LNCaP clone FGC (cell line): Measurements from ENCODE around the gene HCFC2.

ENCODE experiments used
- DNase-seq: peaks from one replicate; pipeline ENCODE4 v3.0.0-alpha.2; 2011; ENCODE audit warnings: low read depth
- H3K4me3 ChIP-seq: 2 replicates; pipeline ENCODE4 v1.5.1; 2011; ENCODE audit warnings: mild to moderate bottlenecking, low read depth, low read length, control low read depth
- TF ChIP-seq, protein P1 (sequence below): IDR thresholded peaks from 2 replicates; pipeline ENCODE4 v1.5.1; 2012; ENCODE audit warnings: mild to moderate bottlenecking; ENCODE audit not compliant: control insufficient read depth, insufficient read depth; ENCODE audit errors: extremely low read depth

The HCFC2 gene

DNA sequence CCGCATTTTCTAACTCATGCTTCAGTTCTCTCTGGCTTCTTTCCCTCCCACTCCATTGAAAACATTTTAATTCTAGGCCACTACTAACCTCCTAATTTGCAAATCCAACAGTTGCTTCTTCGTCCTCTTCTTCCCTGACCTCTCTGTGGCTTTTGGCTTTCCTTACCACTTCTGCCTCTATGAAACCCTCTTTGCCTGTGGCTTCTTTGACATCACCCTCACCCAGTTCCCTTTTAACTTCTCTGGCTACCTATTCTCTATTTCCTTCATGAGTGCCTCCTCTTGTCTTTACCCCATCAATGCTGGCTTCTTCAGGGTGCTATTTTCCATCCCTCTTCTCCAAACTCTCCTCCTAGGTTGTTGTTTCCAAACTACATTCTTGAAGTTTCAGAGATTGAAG is 4.4 kb upstream of the HCFC2 start:
- DNase-seq: no peak
- H3K4me3 ChIP-seq: no peak overlapping the region
- TF ChIP-seq, protein P1, sequence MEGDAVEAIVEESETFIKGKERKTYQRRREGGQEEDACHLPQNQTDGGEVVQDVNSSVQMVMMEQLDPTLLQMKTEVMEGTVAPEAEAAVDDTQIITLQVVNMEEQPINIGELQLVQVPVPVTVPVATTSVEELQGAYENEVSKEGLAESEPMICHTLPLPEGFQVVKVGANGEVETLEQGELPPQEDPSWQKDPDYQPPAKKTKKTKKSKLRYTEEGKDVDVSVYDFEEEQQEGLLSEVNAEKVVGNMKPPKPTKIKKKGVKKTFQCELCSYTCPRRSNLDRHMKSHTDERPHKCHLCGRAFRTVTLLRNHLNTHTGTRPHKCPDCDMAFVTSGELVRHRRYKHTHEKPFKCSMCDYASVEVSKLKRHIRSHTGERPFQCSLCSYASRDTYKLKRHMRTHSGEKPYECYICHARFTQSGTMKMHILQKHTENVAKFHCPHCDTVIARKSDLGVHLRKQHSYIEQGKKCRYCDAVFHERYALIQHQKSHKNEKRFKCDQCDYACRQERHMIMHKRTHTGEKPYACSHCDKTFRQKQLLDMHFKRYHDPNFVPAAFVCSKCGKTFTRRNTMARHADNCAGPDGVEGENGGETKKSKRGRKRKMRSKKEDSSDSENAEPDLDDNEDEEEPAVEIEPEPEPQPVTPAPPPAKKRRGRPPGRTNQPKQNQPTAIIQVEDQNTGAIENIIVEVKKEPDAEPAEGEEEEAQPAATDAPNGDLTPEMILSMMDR: no peak

DNA sequence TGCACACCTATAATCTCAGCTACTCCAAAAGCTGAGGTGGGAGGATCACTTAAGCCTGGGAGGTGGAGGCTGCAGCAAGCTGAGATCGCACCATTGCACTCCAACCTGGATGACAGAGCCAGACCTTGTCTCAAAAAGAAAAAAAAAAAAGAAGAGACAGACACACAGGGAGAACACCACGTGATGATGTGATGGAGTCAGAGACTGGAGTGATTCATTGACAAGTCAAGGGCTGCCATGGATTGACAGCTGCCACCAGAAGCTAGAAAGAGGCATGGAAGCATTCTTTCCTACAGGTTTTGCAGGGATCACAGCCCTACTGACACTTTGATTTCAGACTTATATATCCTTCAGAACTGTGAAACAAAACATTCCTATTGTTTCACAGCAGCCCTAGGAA is 3.5 kb upstream of the HCFC2 start:
- TF ChIP-seq, protein P1: no peak

DNA sequence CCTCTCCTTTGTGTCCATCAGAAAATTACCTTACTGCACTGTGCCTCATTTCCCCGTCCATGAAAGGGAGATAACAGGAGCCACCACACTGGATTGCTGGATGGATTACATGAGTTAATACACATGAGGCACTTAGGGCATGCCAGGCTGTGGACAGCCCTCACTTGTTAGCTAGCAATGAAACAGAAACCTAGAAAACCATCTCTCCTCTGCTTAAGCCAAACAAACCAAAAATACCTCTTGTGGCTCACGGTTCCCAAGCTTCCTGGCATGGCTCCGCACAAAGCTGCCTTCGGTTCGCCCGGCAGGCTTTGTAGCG is 660 bp upstream of the HCFC2 start:
- TF ChIP-seq, protein P1: no peak
- peak overlapping the region; percentile 95 for H3K4me3 ChIP-seq
- no peak for DNase-seq

More for the DNA sequence above, 3.5 kb upstream of the HCFC2 start:
- no peak overlapping the region for H3K4me3 ChIP-seq
- no peak for DNase-seq

DNA sequence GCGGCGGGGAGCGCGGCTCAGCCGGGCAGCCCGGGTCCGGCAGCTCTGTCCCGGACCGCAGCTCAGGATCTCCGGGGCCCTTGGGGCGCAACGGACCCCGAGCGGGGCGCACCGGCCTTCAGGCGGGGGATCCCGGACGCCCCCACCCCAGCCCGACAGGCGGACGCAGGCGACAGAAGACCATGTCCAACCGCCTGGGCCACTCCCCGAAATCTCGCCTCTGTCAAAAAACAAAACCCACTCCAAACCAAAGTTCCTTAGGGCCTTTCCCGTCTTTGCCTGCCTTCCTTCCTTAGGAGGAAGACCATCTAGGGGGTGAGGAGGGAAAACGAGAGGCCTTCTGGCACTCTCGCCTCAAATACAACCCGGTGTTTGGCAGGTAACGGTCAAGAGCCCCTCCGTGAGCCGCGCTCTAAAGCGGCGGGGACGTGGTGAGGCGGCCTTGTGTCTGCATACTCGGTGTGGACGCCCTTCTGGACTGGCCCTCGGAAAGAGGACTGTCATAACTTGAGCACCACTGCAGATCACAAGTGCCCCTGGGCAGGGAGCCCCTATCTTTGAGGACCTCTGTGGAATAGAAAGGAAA is 604 bp downstream of the HCFC2 start:
- no peak for DNase-seq
- H3K4me3 ChIP-seq: peak overlapping the region; percentile 95
- TF ChIP-seq, protein P1: no peak

DNA sequence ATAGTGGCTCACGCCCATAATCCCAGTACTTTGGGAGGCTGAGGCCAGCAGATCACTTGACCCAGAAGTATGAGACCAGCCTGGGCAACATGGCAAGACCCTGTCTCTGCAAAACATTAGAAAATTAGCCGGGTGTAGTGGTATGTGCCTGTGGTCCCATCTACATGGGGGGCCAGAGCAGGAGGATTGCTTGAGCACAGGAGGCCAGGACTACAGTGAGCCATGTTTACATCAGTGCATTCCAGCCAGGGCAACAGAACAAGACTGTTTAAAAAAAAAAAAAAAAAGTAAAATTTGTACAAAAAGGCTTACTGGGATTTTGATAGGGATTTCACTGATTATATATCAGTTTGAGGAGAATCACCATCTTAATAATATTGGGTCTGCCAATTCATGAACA is 7.8 kb downstream of the HCFC2 start:
- TF ChIP-seq, protein P1: no peak
- DNase-seq: no peak
- no peak overlapping the region for H3K4me3 ChIP-seq

DNA sequence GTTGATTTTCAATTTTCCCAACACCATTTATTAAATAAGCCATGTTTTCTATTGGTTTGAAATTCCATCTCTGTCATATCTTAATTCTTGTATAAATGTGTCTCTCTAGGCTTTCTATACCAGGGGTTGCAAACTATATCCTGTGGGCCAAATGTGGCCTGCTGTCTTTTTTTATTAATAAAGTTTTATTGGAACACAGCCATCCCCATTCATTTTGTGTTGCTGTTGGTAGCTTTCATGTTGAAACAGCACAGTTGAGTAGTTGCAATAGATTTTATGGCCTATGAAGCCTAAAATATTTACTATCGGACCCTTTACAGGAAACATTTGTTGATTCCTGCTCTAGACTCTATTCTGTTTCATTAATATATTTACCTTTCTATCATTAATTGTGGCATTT is 9.4 kb downstream of the HCFC2 start:
- H3K4me3 ChIP-seq: no peak overlapping the region
- TF ChIP-seq, protein P1: no peak
- no peak for DNase-seq

DNA sequence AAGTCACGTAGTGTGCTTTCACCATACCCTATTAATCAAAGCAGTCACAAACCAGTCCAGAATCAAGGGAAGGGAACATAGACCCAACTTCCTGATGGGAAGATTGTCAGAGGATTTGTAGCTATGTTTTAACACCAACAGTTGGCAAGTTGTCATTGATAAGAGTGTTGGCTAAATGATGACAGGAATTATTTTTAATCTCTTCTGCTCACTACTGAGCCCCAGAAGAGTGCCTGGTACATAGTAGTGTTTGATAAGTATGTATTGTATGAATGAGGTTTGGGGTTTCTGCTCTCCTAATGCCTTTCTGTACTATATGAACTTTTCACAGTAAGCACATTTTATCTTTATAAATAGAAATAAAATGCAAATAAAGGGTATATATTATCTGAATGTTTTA is 14.7 kb downstream of the HCFC2 start:
- no peak for DNase-seq
- TF ChIP-seq, protein P1: no peak
- no peak overlapping the region for H3K4me3 ChIP-seq
